ENCODE data around the gene HECTD4. TPM values are rescaled to one million over a fixed set of nuclear protein-coding genes. Genes with fewer than 3 reads are reported as not detected.
"Not testable (repeated sequence)": the region's sequence is repeated elsewhere in the genome, so short reads cannot be mapped to it uniquely, and the experiment has no call there.

Gene HECTD4
- total and polyA plus RNA-seq, 2 experiments from 2014 or later: 29.4 to 33.7 TPM

- no peak for DNase-seq (ENCODE audit: low read depth in 1 of 2, low spot score in 1 of 2)
- Histone ChIP-seq H3K36me3 (peaks cover 32% of the 10 kb centered on the region), H3K4me3 (no peak overlapping the region), H3K9me3 (ENCODE audit: low read depth) (no peaks in the 10 kb centered on the region), H3K27me3 (no peaks in the 10 kb centered on the region), H3K4me1 (ENCODE audit: low read depth) (peaks cover 9% of the 10 kb centered on the region), H3K27ac (no peak overlapping the region)
- TF ChIP-seq CTCF (IDR thresholded peaks at IDR 0.05; ENCODE audit: low read depth, low read length): no peak
Measured at GRCh38 chr12:112409906-112410244, 27.6 kb upstream of the HECTD4 start.

GRCh38 chr12:112409064-112409905 is 27.1 kb upstream of the HECTD4 start, which contains the start of gene RPL6:
Gene RPL6, minus strand, starts transcription at chr12:112409605. Its CDS starts 949 bp downstream, at chr12:112408656.
- Histone ChIP-seq H3K36me3 (peaks cover 36% of the 10 kb centered on the region), H3K4me1 (ENCODE audit: low read depth) (peaks cover 9% of the 10 kb centered on the region), H3K9me3 (ENCODE audit: low read depth) (no peaks in the 10 kb centered on the region), H3K27me3 (no peaks in the 10 kb centered on the region), H3K4me3 (peak within 1 kb of the TSS; percentile 51), H3K27ac (peak within 1 kb of the TSS; percentile 94)
- DNase-seq (ENCODE audit: low read depth in 1 of 2, low spot score in 1 of 2): peak; percentile 93 to 96
- TF ChIP-seq CTCF (IDR thresholded peaks at IDR 0.05; ENCODE audit: low read depth, low read length): no peak

GRCh38 chr12:112408621-112409020 is 26.4 kb upstream of the HECTD4 start:
- peaks cover 39% of the 10 kb centered on the region for H3K36me3 ChIP-seq

GRCh38 chr12:112407683-112408082 is 25.5 kb upstream of the HECTD4 start:
- peak overlapping the region; percentile 51 for H3K4me3 ChIP-seq
- not testable (repeated sequence) for H3K9me3 ChIP-seq (ENCODE audit: low read depth); H3K4me1 ChIP-seq (ENCODE audit: low read depth); DNase-seq (ENCODE audit: low read depth in 1 of 2, low spot score in 1 of 2); H3K27me3 ChIP-seq
- H3K36me3 ChIP-seq: peaks cover 39% of the 10 kb centered on the region
- peak overlapping the region; percentile 55 for H3K27ac ChIP-seq

More at GRCh38 chr12:112408621-112409020, 26.4 kb upstream of the HECTD4 start:
- H3K27me3 ChIP-seq: no peaks in the 10 kb centered on the region
- peak overlapping the region; percentile 51 for H3K4me3 ChIP-seq
- no peaks in the 10 kb centered on the region for H3K9me3 ChIP-seq (ENCODE audit: low read depth)
- TF ChIP-seq CTCF (IDR thresholded peaks at IDR 0.05; ENCODE audit: low read depth, low read length): no peak
- no peak for DNase-seq (ENCODE audit: low read depth in 1 of 2, low spot score in 1 of 2)
- H3K27ac ChIP-seq: peak overlapping the region; percentile 94
- peaks cover 9% of the 10 kb centered on the region for H3K4me1 ChIP-seq (ENCODE audit: low read depth)

GRCh38 chr12:112406519-112407488 is 24.6 kb upstream of the HECTD4 start:
- Histone ChIP-seq H3K9me3 (ENCODE audit: low read depth) (no peaks in the 10 kb centered on the region), H3K27ac (peak overlapping the region; percentile 55), H3K36me3 (peaks cover 39% of the 10 kb centered on the region), H3K4me3 (no peak overlapping the region), H3K4me1 (ENCODE audit: low read depth) (peaks cover 9% of the 10 kb centered on the region), H3K27me3 (no peaks in the 10 kb centered on the region)
- no peak for TF ChIP-seq CTCF (IDR thresholded peaks at IDR 0.05; ENCODE audit: low read depth, low read length)
- DNase-seq (ENCODE audit: low read depth in 1 of 2, low spot score in 1 of 2): no peak
